Stimulated activated CD8-positive, alpha-beta memory T cell treated with anti-CD3 and anti-CD28 coated beads, Interleukin-7, amount 100 ng/mL, for 4 hours (primary cell): ENCODE results near the gene KRTAP5-1.

Experiments
- DNase-seq, 2 donors: peaks; one replicate each; pipeline ENCODE4 v3.0.0-alpha.2; 2020; ENCODE audit warnings: low read depth in 2 of 2

Gene KRTAP5-1

GRCh38 chr11:1560649-1561251 is 24.3 kb downstream of the KRTAP5-1 start:
- no peak for DNase-seq

- no peak for DNase-seq
These were observed 25.0 kb downstream of the KRTAP5-1 start for GRCh38 chr11:1560002-1560648.

DNA sequence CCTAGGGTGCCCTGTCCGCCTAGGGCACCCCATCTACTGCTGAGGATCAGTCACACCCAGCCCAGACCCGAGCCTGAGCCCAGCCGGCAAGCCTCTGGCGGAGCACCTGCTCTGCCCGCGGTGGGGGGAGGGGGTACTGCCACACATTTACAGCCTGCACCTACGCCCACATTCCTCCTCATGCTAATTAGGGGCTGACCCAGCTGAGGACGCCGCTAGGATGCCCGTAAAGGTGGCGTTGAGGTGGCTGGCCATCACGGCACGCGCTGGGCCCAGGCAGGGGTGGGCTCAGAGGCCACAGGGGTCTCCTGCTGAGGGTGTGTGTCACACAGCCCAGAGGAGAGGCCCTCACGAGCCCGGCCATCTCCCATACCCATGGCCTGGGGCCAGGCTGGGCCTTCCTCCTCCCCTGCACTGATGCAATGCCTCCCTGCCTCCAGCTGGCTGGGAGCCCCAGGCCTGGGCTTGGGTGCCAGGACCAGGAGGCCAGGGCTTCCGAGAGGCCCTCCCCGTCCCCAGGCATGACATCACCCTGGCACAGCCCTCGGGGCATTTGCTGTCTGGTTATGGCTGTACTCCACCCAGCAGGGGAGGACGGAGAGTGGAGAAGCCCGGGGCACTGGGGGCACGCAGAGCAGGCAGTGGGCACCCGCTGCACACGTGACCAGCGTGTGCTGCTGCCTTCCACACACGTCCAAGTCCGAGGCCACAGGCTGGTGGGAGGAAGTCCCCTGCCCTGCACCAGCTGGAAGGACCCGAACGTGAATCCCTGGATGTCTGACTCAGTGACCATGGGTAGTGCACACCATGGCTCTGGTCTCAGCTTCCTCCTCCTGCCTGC is 25.8 kb downstream of the KRTAP5-1 start:
- DNase-seq = no peak

- DNase-seq = no peak
These were observed 26.3 kb downstream of the KRTAP5-1 start for GRCh38 chr11:1558775-1559110.

DNA sequence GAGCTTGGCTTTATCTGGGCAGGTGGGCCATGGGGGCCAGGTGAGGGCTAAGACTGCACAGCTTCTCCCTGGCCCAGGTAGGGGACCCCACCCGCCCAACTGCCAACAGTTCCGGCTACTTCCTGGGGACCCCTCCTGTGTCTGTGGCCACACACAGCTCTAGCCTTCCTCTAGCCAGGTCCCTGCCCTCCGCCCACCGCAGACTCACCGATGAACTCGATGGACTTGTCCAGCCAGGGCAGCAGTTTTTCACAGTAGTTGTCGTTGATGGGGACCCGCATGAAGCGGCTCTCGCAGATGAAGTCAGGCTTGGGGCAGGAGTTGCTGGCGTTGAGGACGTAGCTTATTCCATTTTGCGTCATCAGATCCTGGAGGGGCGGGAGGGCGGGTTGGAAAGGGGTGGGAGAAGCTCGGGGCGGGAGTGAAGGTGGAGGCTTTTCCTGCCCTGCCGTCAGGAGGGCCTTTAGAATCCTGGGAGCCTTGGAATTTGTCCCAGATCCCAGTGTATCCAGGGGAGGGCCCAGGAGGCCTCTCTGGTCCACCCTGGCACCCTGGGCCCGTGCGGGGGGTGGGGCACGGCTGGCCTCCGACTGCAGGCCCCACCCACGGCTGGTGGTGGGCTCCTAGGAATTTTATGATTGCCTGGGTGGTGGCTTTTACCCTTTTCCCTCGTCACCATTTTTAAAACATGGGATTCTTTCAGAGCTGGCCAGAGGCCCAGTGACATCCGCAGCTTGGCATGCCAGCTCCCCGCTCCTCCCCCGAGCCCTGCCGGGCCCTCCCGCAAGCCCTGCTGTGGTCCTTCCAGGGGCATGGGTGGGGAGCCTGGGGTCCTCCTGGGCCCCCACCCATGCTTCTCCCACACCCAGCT is 26.9 kb downstream of the KRTAP5-1 start:
- no peak for DNase-seq

- no peak for DNase-seq
These were observed 27.8 kb downstream of the KRTAP5-1 start for GRCh38 chr11:1557051-1557884.

DNA sequence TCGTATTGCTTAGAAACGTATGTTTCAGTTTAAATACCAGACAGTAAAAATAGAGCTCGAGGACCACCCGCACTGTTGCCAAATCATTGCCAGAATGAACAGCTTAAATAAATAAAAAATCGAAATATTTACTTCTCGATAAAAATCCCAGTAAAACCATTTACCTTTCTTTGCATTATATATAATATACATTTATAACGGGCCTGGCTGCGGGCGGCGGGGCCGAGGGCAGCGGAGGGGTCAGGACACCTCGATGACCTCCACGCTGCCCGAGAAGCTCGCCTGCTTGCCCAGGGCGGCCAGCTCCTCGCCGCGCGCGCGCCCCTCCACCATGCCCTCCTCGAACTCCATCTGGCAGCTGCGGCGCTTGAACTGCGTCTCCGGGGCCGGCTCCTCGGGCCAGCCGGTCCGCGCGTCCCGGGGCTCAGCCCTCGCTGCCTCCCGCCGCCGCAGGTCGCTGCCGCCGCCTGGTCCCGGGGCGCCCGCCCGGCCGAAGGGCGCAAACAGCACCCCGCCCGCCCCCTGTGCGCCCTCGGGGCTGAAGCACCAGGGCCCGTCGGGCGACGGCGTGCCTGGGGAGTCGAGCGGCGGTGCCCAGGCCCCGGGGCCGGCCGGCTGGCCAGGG is 28.7 kb downstream of the KRTAP5-1 start:
- no peak for DNase-seq

GRCh38 chr11:1555713-1556153 is 29.4 kb downstream of the KRTAP5-1 start:
- no peak for DNase-seq

- DNase-seq = no peak
These were observed 29.9 kb downstream of the KRTAP5-1 start for GRCh38 chr11:1554981-1555712.

GRCh38 chr11:1553808-1554594 is 31.1 kb downstream of the KRTAP5-1 start:
- no peak for DNase-seq

DNA sequence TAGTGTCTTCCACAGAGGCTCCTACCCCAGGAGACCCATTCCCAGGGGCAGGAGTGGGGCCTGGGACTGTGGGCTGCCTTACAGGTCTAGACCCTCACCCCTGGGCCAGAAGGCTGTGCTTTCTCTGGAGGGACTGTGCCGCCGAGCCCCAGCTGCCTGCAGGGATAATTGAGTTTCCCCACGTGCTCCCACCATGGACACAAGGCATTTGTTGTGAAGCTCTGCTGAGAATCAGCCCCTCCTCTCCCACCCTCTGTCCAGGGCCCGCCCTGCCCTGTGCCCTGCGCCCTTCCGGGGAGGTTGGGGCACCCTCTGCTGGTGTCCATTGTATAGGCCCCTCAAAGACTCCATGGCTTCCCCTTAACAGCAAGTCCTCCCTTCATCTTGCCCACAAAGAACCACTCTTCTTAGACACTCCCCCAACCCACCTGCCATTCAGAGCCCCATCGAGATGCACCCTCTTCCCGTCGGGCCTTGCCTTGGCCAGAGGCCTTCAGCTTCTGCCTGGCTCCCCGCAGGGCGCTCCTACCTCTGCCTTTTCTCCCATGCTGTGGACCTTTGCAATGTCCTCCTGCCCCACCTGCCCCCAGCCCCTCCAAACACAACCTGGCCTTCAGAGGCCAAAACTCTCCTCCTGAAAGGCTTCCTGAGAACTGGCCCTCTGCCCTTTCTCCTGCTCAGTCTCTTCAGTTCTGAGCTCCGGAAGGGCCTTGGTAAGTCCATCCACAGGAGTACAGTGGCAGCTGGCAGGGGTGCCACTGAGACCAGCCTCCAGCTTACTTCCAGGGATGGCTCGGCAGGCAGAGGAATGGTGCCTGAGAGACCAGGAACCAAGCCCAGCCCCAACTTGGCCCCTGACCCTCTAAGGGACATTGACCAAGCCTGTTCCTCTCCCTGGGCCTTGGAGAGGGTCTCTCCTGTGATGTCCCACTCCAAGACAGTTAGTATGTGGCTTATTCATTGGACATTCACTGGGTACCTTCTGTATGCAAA is 35.4 kb downstream of the KRTAP5-1 start:
- no peak for DNase-seq

- DNase-seq = no peak
These were observed 36.6 kb downstream of the KRTAP5-1 start for GRCh38 chr11:1548221-1549070.

DNA sequence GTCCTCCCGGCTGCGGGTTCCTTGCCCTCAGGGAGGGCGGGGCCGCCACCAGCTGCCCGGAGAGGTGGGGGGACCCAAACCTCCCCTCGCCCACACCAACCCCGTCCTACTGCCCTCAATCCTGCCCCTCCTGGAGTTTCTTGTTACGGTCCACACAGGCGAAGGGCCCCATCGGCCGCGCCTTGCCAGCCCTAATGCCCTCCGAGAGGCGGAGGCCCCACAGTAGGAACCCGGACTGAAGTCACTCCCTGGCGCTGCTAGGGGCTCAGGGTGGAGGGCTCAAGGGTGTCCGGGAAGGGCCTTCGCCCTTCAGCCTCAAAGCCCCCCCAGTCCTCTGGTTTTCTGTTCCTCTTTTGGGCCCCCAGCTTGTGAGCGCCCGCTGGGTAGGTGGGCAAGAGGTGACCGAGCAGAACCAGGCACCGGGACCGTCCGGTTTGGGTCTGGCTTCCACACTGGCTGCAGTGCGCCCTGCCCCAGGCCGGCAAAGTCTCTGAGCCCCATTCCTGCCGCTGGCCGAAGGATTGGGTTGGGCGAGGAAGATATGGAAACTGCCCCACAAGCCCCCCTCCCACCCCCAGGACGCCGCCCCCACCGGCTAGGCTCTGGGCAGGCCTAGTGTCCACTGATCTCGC is 37.5 kb downstream of the KRTAP5-1 start:
- DNase-seq = no peak

DNA sequence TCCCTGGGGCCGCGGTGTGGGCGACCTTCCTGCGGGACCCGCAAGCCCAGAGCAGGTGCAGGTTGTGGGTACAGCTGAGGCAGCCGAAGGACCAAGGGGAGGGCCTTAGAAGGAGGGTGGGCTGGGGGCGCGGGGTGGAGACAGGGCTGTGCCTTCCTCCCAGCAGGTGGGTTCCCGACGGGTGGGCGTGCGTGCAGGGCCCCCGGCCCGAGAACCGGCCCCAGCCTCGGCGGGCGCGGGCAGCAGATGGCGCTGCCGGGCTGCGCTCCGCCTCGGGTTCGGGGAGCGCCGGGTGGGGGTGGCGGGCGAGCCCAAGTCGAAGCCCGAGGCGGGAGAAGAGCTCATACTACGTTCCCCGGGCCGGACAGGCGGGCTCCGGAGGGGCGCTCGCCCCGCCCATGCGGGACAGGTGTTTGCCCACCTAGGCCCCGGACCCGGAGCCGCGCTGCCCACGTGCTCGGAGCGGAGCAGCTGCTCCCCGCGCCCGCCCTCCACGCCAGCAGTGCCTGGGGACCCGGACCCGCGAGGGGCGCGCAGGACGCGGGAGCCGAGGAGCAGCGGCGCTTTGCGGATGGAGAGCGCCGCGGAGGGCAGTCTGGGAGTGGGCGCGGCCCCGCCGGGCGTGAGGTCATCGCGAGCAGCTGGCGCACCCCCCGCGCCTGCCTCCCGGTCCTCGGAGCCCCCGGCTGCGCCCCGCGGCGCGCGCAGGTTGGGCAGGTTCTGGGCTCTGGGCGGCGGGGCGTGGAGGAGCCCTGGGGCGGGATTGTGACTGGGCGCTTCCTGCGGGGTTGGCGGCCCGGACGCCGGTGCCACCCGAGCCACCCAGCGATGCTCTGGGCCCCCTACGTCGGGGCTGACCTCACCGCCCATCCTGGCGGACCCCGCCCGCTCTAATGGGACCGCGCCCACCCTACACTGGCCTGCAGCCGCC is 38.3 kb downstream of the KRTAP5-1 start:
- DNase-seq = no peak

DNA sequence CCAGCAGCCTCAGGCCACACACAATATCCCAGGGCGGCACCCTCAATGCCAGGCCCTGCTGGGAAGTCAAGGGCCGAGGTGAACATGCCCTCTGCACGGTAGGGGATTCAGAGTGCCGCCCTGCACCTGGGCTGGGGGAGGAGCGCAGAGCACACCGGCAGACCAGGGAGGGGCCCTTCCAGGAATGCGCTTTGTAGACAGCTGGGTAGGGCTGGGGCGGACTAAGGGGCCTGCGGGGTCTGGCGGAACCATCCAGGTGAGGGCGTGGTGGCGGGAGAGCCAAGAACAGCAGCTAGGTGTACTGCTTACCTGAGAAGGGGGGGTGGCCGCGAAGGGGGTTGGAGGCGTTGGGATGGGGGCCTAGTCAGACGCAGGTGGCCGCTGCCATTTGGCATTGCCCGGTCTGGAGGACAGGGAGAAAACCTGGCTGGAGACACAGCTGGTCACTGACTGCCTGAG is 39.0 kb downstream of the KRTAP5-1 start:
- no peak for DNase-seq
